ENCODE measurements around the gene PFN3. TPM values are rescaled to one million over a fixed set of nuclear protein-coding genes. Genes with fewer than 3 reads are reported as not detected.

Gene PFN3
- total RNA-seq, 2 donors from 2014 or later, result not detected

DNA sequence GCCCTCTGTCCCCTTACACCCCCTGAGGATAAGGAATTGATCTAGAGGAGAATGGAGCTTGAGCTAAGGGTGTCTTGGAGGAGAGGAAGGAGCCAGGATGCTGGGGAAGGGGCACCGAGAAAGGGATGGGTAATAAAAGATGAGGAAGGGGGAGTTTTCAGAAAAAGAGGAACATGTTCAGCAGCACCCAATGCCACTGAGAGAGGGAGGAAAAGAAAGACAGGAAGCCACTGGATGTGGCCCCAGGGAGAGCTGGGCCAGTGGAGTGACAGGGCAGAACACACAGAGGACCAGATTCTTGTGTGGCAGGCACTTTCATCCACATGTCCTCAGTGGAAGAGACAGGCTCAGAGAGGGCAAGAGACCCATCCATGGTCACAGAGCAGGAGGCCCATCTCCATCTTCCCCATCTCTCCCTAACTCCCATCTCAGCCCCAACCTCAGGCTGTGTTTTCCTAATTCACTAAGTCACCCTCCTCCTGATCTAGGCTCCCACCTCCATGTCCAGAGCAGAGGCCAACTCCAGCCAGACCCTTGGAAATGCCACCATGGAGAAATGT is 7.2 kb downstream of the PFN3 start:
- TF ChIP-seq CTCF (IDR thresholded peaks at IDR 0.05), result no peak
- Histone ChIP-seq H3K36me3 (no peaks in the 10 kb centered on the region), H3K27me3 (peaks cover 0 to 4% of the 10 kb centered on the region in 2 donors)

GRCh38 chr5:177392765-177393164 is 7.7 kb downstream of the PFN3 start:
- H3K4me3 ChIP-seq, result no peak overlapping the region
- no peaks in the 10 kb centered on the region for H3K9me3 ChIP-seq
- no peaks in the 10 kb centered on the region for H3K4me1 ChIP-seq
- H3K36me3 ChIP-seq, result no peaks in the 10 kb centered on the region
- no peak for DNase-seq (ENCODE audit: low spot score)
- H3K27ac ChIP-seq, result no peak overlapping the region
- no peak for TF ChIP-seq CTCF (IDR thresholded peaks at IDR 0.05)
- H3K27me3 ChIP-seq, result peaks cover 0 to 4% of the 10 kb centered on the region in 2 donors

More for the DNA sequence above, 7.2 kb downstream of the PFN3 start:
- no peak overlapping the region for H3K27ac ChIP-seq
- no peaks in the 10 kb centered on the region for H3K9me3 ChIP-seq
- H3K4me3 ChIP-seq, result no peak overlapping the region
- no peak for DNase-seq (ENCODE audit: low spot score)
- no peaks in the 10 kb centered on the region for H3K4me1 ChIP-seq

DNA sequence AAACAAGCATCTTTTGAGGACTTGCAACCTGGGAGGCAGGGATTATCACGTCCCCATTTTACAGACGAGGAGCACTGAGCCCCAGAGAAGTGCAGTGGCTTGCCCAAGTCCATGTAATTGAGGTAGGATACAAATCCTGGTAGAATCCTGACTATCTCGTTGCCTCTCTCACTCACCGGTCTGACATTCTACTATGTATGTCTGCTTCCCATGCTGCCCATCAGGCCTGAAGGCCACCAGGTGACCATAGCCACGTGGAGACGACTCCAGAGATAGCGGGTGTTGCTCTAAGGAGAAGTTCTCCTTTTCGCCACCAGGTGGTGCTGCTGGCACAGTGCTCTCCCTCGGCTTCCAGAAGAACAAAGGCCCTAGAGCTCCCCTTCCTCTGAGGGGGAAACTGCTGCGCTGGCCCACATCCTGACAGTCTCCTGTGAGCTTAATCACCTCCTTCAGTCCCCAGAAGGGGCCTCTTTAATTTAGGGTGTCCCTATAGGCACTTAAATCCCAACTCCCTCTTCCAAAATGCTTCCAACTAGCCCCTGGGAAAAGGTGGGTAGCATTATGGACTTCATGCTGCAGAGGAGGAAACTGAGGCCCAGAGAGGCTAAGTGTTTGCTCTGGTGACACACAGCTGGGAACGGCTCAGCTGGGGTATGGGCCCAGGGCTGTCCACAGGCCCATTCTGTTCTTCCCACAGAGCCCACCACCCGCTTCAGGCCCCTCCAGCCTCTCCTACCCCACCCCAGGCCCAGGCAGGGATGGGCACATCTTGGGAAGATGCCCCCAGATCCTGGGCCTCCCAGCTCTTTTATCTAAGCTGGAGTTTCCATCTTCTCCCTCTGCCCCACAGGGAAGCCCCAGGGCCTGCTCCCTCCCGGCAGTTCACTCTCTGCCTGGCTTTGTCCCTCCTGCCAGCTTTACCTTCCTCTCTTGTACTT is 9.8 kb downstream of the PFN3 start:
- Histone ChIP-seq H3K9me3 (no peaks in the 10 kb centered on the region), H3K4me1 (no peaks in the 10 kb centered on the region), H3K36me3 (no peaks in the 10 kb centered on the region), H3K27ac (no peak overlapping the region), H3K4me3 (no peak overlapping the region), H3K27me3 (peaks cover 0 to 4% of the 10 kb centered on the region in 2 donors)
- peak; percentile 86 for DNase-seq (ENCODE audit: low spot score)
- TF ChIP-seq CTCF (IDR thresholded peaks at IDR 0.05), result peak; percentile 98 to 99

GRCh38 chr5:177389241-177390169 is 11.0 kb downstream of the PFN3 start:
- Histone ChIP-seq H3K4me1 (no peaks in the 10 kb centered on the region), H3K9me3 (no peaks in the 10 kb centered on the region), H3K27ac (no peak overlapping the region), H3K4me3 (no peak overlapping the region), H3K27me3 (peaks cover 0 to 4% of the 10 kb centered on the region in 2 donors), H3K36me3 (no peaks in the 10 kb centered on the region)
- DNase-seq (ENCODE audit: low spot score), result peak; percentile 66
- no peak for TF ChIP-seq CTCF (IDR thresholded peaks at IDR 0.05)

DNA sequence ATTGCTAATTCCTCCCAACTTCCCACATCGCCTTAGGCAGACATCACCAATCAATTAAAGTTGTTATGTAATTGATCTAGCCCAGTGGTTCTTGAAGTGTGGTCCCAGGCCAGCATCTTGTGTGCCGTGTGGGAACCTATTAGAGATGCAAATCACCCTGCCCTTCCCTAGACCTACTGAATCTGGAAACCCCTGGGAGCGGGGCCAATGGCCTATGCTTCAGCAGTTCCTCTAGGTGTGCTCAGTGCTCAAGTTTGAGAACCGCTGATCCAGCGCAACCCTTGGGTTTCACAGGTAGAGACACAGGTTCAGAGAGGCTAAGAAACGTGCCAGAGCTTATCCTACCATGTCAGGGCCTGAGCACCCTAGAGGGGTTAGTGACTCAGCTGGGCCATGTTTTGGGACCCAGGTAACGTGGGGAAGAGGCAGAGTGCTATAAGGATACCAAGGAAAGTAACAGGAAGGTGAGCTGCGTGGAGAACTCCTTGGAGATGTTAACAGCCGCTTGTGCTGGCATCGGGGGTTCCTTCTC is 11.9 kb downstream of the PFN3 start:
- no peaks in the 10 kb centered on the region for H3K36me3 ChIP-seq
- H3K4me3 ChIP-seq, result no peak overlapping the region
- H3K9me3 ChIP-seq, result no peaks in the 10 kb centered on the region
- DNase-seq (ENCODE audit: low spot score), result no peak
- no peaks in the 10 kb centered on the region for H3K4me1 ChIP-seq
- TF ChIP-seq CTCF (IDR thresholded peaks at IDR 0.05), result no peak
- no peak overlapping the region for H3K27ac ChIP-seq
- peaks cover 0 to 4% of the 10 kb centered on the region in 2 donors for H3K27me3 ChIP-seq
